HepG2 (cell line): ENCODE results near the gene JAKMIP3. TPM values are rescaled to one million over a fixed set of nuclear protein-coding genes. Genes with fewer than 3 reads are reported as not detected.

Source experiments
- ATAC-seq: fragments of 200-7000 bp; cut with Tn5 transposase; 3 replicates; pipeline ENCODE4 v1.9.1; 2020; ENCODE audit warnings: mild to moderate bottlenecking, moderate library complexity
- BruUV-seq: library from RNA; stranded (reverse); fragments of 400-500 nt; replicated peaks from 2 replicates; lab custom pipeline; 2021; lab: Mats Ljungman, UMichigan
- CTCF ChIA-PET: fragments of 300-600 bp; formaldehyde crosslinking; extraction: SDS; loops from one replicate; lab custom pipeline; 2021; ENCODE audit warnings: low total read pairs, inconsistent platforms, low intra/inter-chr PET ratio; lab: Yijun Ruan, JAX
- POLR2A ChIA-PET: fragments of 350-600 bp; sonication (Branson Sonifier 250); formaldehyde crosslinking; loops from one replicate; lab custom pipeline; 2020; ENCODE audit warnings: antibody characterized with exemption, inconsistent platforms; lab: Yijun Ruan, JAX
- DNase-seq: peaks from one replicate; pipeline ENCODE4 v3.0.0-alpha.2; 2015; ENCODE audit warnings: low spot score
- FAIRE-seq: peaks from 3 replicates; lab custom pipeline; 2011; peaks lifted over from hg19 to GRCh38; lab: Jason Lieb, UNC
- H2AFZ ChIP-seq: one replicate; pipeline ENCODE4 v1.6.1; 2011; ENCODE audit warnings: low read length, inconsistent platforms
- H3K27ac ChIP-seq: fragments of 300-600 bp; 3 replicates; pipeline ENCODE4 v1.8.0; 2011; ENCODE audit warnings: mixed run types, mild to moderate bottlenecking, mixed read lengths, low read length, inconsistent platforms; ENCODE audit not compliant: insufficient read depth; ENCODE audit errors: extremely low read length
- H3K27me3 ChIP-seq, 2 experiments: fragments of 200-600 bp in 1 of 2; 2 replicates in 1 of 2; 3 replicates in 1 of 2; pipeline versions ENCODE4 v1.6.0 to v1.8.0; 2011; ENCODE audit warnings: low read length in 2 of 2, mild to moderate bottlenecking in 2 of 2, moderate library complexity in 2 of 2, inconsistent platforms in 1 of 2; ENCODE audit not compliant: insufficient read depth in 2 of 2, control insufficient read depth in 1 of 2
- H3K36me3 ChIP-seq, 2 experiments: fragments of 200-600 bp in 1 of 2; replicated peaks in 1 of 2; 2 replicates in 1 of 2; 3 replicates in 1 of 2; pipeline versions ENCODE4 v1.5.1 to v1.8.0; 2011; ENCODE audit warnings: low read length in 2 of 2, inconsistent platforms in 1 of 2; ENCODE audit not compliant: insufficient read depth in 2 of 2, control insufficient read depth in 1 of 2
- H3K4me1 ChIP-seq: 2 replicates; pipeline ENCODE4 v1.5.1; 2012; ENCODE audit warnings: low read length, inconsistent platforms; ENCODE audit not compliant: insufficient read depth
- H3K4me2 ChIP-seq: 2 replicates; pipeline ENCODE4 v1.6.0; 2011; ENCODE audit warnings: low read depth, low read length, inconsistent platforms
- H3K4me3 ChIP-seq, 3 experiments: fragments of 200-600 bp in 1 of 3; sonication (generic), shearing (Covaris generic) in 1 of 3; replicated peaks in 1 of 3; 2 replicates each; pipeline ENCODE4 v1.5.1; 2011 to 2016; ENCODE audit warnings: low read length in 3 of 3, inconsistent platforms in 2 of 3, low read depth in 2 of 3, mild to moderate bottlenecking in 2 of 3, control low read depth in 1 of 3, mixed read lengths in 1 of 3; ENCODE audit not compliant: insufficient read depth in 1 of 3
- H3K79me2 ChIP-seq: one replicate; pipeline ENCODE4 v1.6.1; 2011; ENCODE audit warnings: low read length, inconsistent platforms; ENCODE audit not compliant: insufficient read depth
- H3K9ac ChIP-seq: 2 replicates; pipeline ENCODE4 v1.6.0; 2011; ENCODE audit warnings: mild to moderate bottlenecking, low read depth, low read length, inconsistent platforms; ENCODE audit not compliant: insufficient read depth
- H3K9me3 ChIP-seq: 2 replicates; pipeline ENCODE4 v1.5.1; 2012; ENCODE audit warnings: mild to moderate bottlenecking, low read length
- H4K20me1 ChIP-seq: 2 replicates; pipeline ENCODE4 v1.6.0; 2011; ENCODE audit warnings: inconsistent platforms, mild to moderate bottlenecking, low read length, moderate library complexity; ENCODE audit not compliant: insufficient read depth
- FLYWCH1 ChIP-seq: sonication (generic); formaldehyde crosslinking; IDR thresholded peaks from 2 replicates; pipeline ENCODE4 v1.8.1; 2023; ENCODE audit warnings: mild to moderate bottlenecking, missing genetic modification reagents
- PAF1 ChIP-seq: IDR thresholded peaks from 2 replicates; pipeline ENCODE4 v1.6.1; 2016; ENCODE audit warnings: missing genetic modification reagents, missing compliant biosample characterization
- POGZ ChIP-seq: sonication (generic); formaldehyde crosslinking; IDR thresholded peaks from 2 replicates; pipeline ENCODE4 v1.4.0; 2020; ENCODE audit warnings: mild to moderate bottlenecking, missing genetic modification reagents
- RFX5 ChIP-seq: IDR thresholded peaks from 2 replicates; pipeline ENCODE4 v1.6.1; 2011; ENCODE audit warnings: low read depth, low read length, improper control_type of control experiment
- SCMH1 ChIP-seq: sonication (generic); formaldehyde crosslinking; IDR thresholded peaks from 2 replicates; pipeline ENCODE4 v1.9.0; 2021; ENCODE audit warnings: missing genetic modification reagents, mild to moderate bottlenecking, borderline replicate concordance
- TFAP4 ChIP-seq: sonication (generic); IDR thresholded peaks from 2 replicates; pipeline ENCODE4 v1.6.1; 2016; ENCODE audit warnings: low read depth, borderline replicate concordance
- XBP1 ChIP-seq: sonication (generic); formaldehyde crosslinking; IDR thresholded peaks from 2 replicates; pipeline ENCODE4 v1.5.0; 2020; ENCODE audit warnings: missing genetic modification reagents
- YEATS2 ChIP-seq: sonication (generic); formaldehyde crosslinking; IDR thresholded peaks from 2 replicates; pipeline ENCODE4 v1.4.0; 2020; ENCODE audit warnings: missing genetic modification reagents, borderline replicate concordance
- ZNF343 ChIP-seq: sonication (generic); formaldehyde crosslinking; IDR thresholded peaks from 2 replicates; pipeline ENCODE4 v1.4.0; 2020; ENCODE audit warnings: mild to moderate bottlenecking, missing genetic modification reagents
- ZNF687 ChIP-seq: sonication (generic); formaldehyde crosslinking; IDR thresholded peaks from 2 replicates; pipeline ENCODE4 v1.5.1; 2020; ENCODE audit warnings: mild to moderate bottlenecking, missing genetic modification reagents, moderate library complexity
- ZNF776 ChIP-seq: sonication (generic); formaldehyde crosslinking; IDR thresholded peaks from 2 replicates; pipeline ENCODE4 v1.4.0; 2020; ENCODE audit warnings: mild to moderate bottlenecking, missing genetic modification reagents
- ZSCAN22 ChIP-seq: sonication (generic); formaldehyde crosslinking; IDR thresholded peaks from 2 replicates; pipeline ENCODE4 v1.4.0; 2020; ENCODE audit warnings: mild to moderate bottlenecking, missing genetic modification reagents
- WGBS: methylation state at CpG from one replicate; pipeline ENCODE4 v1.1.6; 2017; ENCODE audit warnings: low lambda C conversion rate; 5-methylcytosine and 5-hydroxymethylcytosine counted together
- in situ Hi-C: cut with HindIII; loops from 2 replicates; pipeline ENCODE4 v1.10.0; 2017; ENCODE audit warnings: low pct_unique_long_range_greater_than_20kb; ENCODE audit not compliant: extremely low pct_ligation_motif_present
- intact Hi-C: fragments of 100-400 bp; cut with micrococcal nuclease; formaldehyde crosslinking; loops from one replicate; pipeline ENCODE4 v1.10.0; 2022; ENCODE audit not compliant: unreplicated experiment
- polyA plus RNA-seq, 8 experiments: library from polyadenylated mRNA; depleted of rRNA in 3 of 8; stranded (reverse) in 7 of 8; unstranded in 1 of 8; fragments of >200 nt; fragmentation: Illumina TruSeq in 4 of 8; extraction: Trizol in 4 of 8; gene quantifications; 2 replicates each; pipeline versions ENCODE4 v1.2.1 to v1.2.3, GENCODE V29; 2011 to 2016; ENCODE audit warnings: low read depth in 4 of 8, missing spikeins in 1 of 8, mixed read lengths in 1 of 8; ENCODE audit not compliant: insufficient read depth in 1 of 8
- total RNA-seq, 5 experiments: library from RNA; depleted of rRNA; stranded (reverse); fragments of >200 nt; fragmentation: Illumina TruSeq; extraction: Trizol; gene quantifications; 2 replicates each; pipeline ENCODE4 v1.2.3, GENCODE V29; 2016; ENCODE audit warnings: low read depth in 1 of 5
- TF ChIP-seq, protein P1 (sequence below): IDR thresholded peaks from 2 replicates; pipeline ENCODE4 v1.6.1; 2016; ENCODE audit warnings: mild to moderate bottlenecking

The JAKMIP3 gene
- total and polyA plus RNA-seq, 2 of the 13 experiments (the other 11 are each of a cell fraction or from before 2014, with no cell fraction given): 0.03 to 0.11 TPM

- intact Hi-C loops: no loop called here
- 60% methylated on average over 11 of the region's 14 CpGs for WGBS
- H3K36me3 ChIP-seq: no peaks in the 10 kb centered on the region
- no peak overlapping the region for H3K4me2 ChIP-seq
- CTCF ChIA-PET: no interaction called here
- in situ Hi-C loops: no loop called here
- FAIRE-seq (no peak), DNase-seq (no peak), ATAC-seq (no peak)
- H3K4me1 ChIP-seq: no peaks in the 10 kb centered on the region
- no peaks in the 10 kb centered on the region for H3K9me3 ChIP-seq
- peaks cover 0 to 35% of the 10 kb centered on the region in 2 experiments; a peak in 4 of 5 replicates for H3K27me3 ChIP-seq
- POLR2A ChIA-PET: no interaction called here
- no peak overlapping the region for H3K4me3 ChIP-seq
- no peaks in the 10 kb centered on the region for H4K20me1 ChIP-seq
- H3K27ac ChIP-seq: no peak overlapping the region
- H2AFZ ChIP-seq: no peak overlapping the region
- no peak for TF ChIP-seq FLYWCH1
- no peak for TF ChIP-seq ZNF687 (CRISPR knock-in tag)
- TF ChIP-seq RFX5: no peak
- no peak for TF ChIP-seq SCMH1 (CRISPR knock-in tag)
- no peak for TF ChIP-seq POGZ (CRISPR knock-in tag)
- no peak for TF ChIP-seq XBP1 (CRISPR knock-in tag)
- no peak for TF ChIP-seq YEATS2 (CRISPR knock-in tag)
- TF ChIP-seq ZSCAN22 (CRISPR knock-in tag): no peak
- TF ChIP-seq, protein P1, sequence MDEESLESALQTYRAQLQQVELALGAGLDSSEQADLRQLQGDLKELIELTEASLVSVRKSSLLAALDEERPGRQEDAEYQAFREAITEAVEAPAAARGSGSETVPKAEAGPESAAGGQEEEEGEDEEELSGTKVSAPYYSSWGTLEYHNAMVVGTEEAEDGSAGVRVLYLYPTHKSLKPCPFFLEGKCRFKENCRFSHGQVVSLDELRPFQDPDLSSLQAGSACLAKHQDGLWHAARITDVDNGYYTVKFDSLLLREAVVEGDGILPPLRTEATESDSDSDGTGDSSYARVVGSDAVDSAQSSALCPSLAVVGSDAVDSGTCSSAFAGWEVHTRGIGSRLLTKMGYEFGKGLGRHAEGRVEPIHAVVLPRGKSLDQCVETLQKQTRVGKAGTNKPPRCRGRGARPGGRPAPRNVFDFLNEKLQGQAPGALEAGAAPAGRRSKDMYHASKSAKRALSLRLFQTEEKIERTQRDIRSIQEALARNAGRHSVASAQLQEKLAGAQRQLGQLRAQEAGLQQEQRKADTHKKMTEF (CRISPR knock-in tag): no peak
- TF ChIP-seq TFAP4: no peak
- TF ChIP-seq ZNF776 (CRISPR knock-in tag): no peak
- TF ChIP-seq PAF1: no peak
- no peak for TF ChIP-seq ZNF343 (CRISPR knock-in tag)
- H3K9ac ChIP-seq: no peak overlapping the region
- no peaks in the 10 kb centered on the region for H3K79me2 ChIP-seq
- BruUV-seq: no TSS peak
Measured at GRCh38 chr10:132111121-132111731, 45.5 kb downstream of the JAKMIP3 start.
